Astrocyte of the spinal cord (primary cell): Measurements from ENCODE around the gene MSTO1.
"Not testable (repeated sequence)": the region's sequence is repeated elsewhere in the genome, so short reads cannot be mapped to it uniquely, and the experiment has no call there.

Experiments
- DNase-seq: peaks from one replicate; pipeline ENCODE4 v3.0.0; 2011; ENCODE audit warnings: low read depth, low spot score
- H3K4me3 ChIP-seq: 2 replicates; pipeline ENCODE4 v1.5.1; 2011; ENCODE audit warnings: low read depth, mild to moderate bottlenecking, low read length, moderate library complexity
- CTCF ChIP-seq: IDR thresholded peaks from 2 replicates; pipeline ENCODE4 v1.5.1; 2012; ENCODE audit warnings: low read depth, mild to moderate bottlenecking, low read length, inconsistent platforms
- in situ Hi-C: cut with HindIII; loops from 2 replicates; pipeline ENCODE4 v1.10.0; 2017; ENCODE audit warnings: low sequenced_read_pairs

The MSTO1 gene

DNA sequence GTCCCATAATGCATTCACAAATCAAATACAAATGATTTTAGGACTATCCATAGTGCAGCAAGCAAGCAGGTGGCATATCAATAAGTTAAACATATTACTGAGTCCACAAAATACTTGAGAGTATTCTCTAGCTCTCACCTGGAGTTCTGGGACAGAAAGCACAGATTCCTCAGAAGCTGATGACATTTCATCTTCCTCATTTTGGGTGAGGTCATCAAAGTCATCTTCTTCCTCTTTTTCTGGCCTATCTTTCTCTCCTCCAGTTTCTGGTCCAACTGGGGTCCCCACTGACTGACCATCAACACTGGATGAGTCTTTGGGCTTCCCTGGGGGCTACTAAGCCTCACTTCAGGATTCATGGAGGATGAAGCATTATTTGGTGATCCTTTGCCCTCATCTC, 39.7 kb downstream of the MSTO1 start:
- no peak overlapping the region for H3K4me3 ChIP-seq
- no peak for TF ChIP-seq CTCF
- in situ Hi-C loops: no loop called here
- DNase-seq: no peak

- no peak overlapping the region for H3K4me3 ChIP-seq
- no peak for DNase-seq
- in situ Hi-C loops: no loop called here
- no peak for TF ChIP-seq CTCF
Measured at GRCh38 chr1:155650231-155650757, 40.3 kb downstream of the MSTO1 start.

- in situ Hi-C loops: no loop called here
- DNase-seq: no peak
- no peak overlapping the region for H3K4me3 ChIP-seq
- TF ChIP-seq CTCF: no peak
Measured at GRCh38 chr1:155651861-155652661, 42.0 kb downstream of the MSTO1 start.

- in situ Hi-C loops: no loop called here
- no peak for DNase-seq
- no peak overlapping the region for H3K4me3 ChIP-seq
- no peak for TF ChIP-seq CTCF
Measured at GRCh38 chr1:155652951-155653350, 42.9 kb downstream of the MSTO1 start.

GRCh38 chr1:155657463-155657862, 47.4 kb downstream of the MSTO1 start:
- TF ChIP-seq CTCF: no peak
- no peak for DNase-seq
- H3K4me3 ChIP-seq: no peak overlapping the region

GRCh38 chr1:155661239-155661638, 51.2 kb downstream of the MSTO1 start:
- H3K4me3 ChIP-seq, in situ Hi-C loops, DNase-seq: not testable (repeated sequence)

More at GRCh38 chr1:155657463-155657862, 47.4 kb downstream of the MSTO1 start:
- in situ Hi-C loops: no loop called here
